Vagina (tissue), 2 donors: Measurements from ENCODE around the gene KRT71. TPM values are rescaled to one million over a fixed set of nuclear protein-coding genes. Genes with fewer than 3 reads are reported as not detected.

Experiments
- DNase-seq, 2 donors: peaks; one replicate each; pipeline ENCODE4 v3.0.0-alpha.2; 2017; ENCODE audit errors: extremely low spot score in 2 of 2
- H3K27ac ChIP-seq: fragments of 200-600 bp; sonication (generic); one replicate; pipeline ENCODE4 v1.5.1; 2019
- H3K27me3 ChIP-seq: fragments of 200-600 bp; sonication (generic); one replicate; pipeline ENCODE4 v1.5.1; 2019
- H3K36me3 ChIP-seq, 2 donors: fragments of 200-600 bp; sonication (generic); one replicate each; pipeline ENCODE4 v1.5.1; 2017 to 2019
- H3K4me1 ChIP-seq: fragments of 200-600 bp; sonication (generic); one replicate; pipeline ENCODE4 v1.5.1; 2019
- H3K4me3 ChIP-seq, 2 donors: fragments of 200-600 bp; sonication (generic); 1 replicate in 1 of 2; 2 replicates in 1 of 2; pipeline ENCODE4 v1.5.1; 2016 to 2019
- H3K9me3 ChIP-seq: fragments of 200-600 bp; sonication (generic); one replicate; pipeline ENCODE4 v1.5.1; 2019
- POLR2A ChIP-seq, 2 donors: fragments of 450-650 bp; IDR thresholded peaks; one replicate each; pipeline ENCODE4 v1.6.1; 2017; ENCODE audit warnings: antibody characterized with exemption in 2 of 2, mild to moderate bottlenecking in 2 of 2, moderate library complexity in 2 of 2
- POLR2AphosphoS5 ChIP-seq, 2 donors: sonication (generic); formaldehyde crosslinking; IDR thresholded peaks; one replicate each; pipeline ENCODE4 v1.9.0; 2017; ENCODE audit warnings: antibody characterized with exemption in 2 of 2, mild to moderate bottlenecking in 2 of 2, low read depth in 1 of 2; ENCODE audit not compliant: insufficient read depth in 1 of 2
- intact Hi-C: fragments of 100-400 bp; cut with DNase I; formaldehyde crosslinking; loops from one replicate; pipeline ENCODE4 v1.15.1; 2023
- total RNA-seq: library from RNA; depleted of rRNA; stranded (reverse); fragments of >200 nt; gene quantifications from one replicate; pipeline ENCODE4 v1.2.3, GENCODE V29; 2016
- TF ChIP-seq, protein P1 (sequence below), 3 experiments: fragments of 450-650 bp in 2 of 3; fragments of 200-600 bp in 1 of 3; sonication (generic) in 1 of 3; IDR thresholded peaks; one replicate each; pipeline ENCODE4 v1.5.1; 2017 to 2019; ENCODE audit warnings: antibody characterized with exemption in 3 of 3, mild to moderate bottlenecking in 2 of 3, moderate library complexity in 2 of 3

KRT71 gene
- total RNA-seq, 1 donor from 2014 or later = not detected

DNA sequence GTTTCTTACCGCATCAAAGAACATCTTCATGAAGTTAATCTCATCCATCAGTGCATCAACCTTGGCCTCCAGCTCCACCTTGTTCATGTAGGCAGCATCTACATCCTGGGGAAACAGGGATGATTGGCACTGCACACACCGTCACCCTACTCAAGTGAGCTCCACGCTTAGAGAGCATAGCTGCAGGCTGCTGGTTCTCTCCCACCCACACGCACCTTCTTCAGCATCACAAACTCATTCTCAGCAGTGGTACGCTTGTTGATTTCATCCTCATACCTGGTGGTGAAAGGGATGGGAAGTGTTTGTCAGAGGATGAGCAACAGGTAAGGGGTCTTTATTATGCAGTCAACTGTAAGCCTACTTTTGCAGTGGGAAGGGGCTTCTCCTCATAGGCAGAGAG lies 35.1 kb downstream of the KRT71 start:
- no peaks in the 10 kb centered on the region for H3K36me3 ChIP-seq
- H3K4me1 ChIP-seq = peaks cover 12% of the 10 kb centered on the region
- peak overlapping the region; percentile 47 for H3K27ac ChIP-seq
- DNase-seq = peak; percentile 49 to 82
- no peaks in the 10 kb centered on the region for H3K9me3 ChIP-seq
- no peaks in the 10 kb centered on the region for H3K27me3 ChIP-seq
- TF ChIP-seq POLR2AphosphoS5 (IDR thresholded peaks at IDR 0.05; ENCODE audit: insufficient read depth in 1 of 2, low read depth in 1 of 2) = no peak
- intact Hi-C loops = no loop called here
- H3K4me3 ChIP-seq = peak overlapping the region in 1 of 2 donors; percentile 42

DNA sequence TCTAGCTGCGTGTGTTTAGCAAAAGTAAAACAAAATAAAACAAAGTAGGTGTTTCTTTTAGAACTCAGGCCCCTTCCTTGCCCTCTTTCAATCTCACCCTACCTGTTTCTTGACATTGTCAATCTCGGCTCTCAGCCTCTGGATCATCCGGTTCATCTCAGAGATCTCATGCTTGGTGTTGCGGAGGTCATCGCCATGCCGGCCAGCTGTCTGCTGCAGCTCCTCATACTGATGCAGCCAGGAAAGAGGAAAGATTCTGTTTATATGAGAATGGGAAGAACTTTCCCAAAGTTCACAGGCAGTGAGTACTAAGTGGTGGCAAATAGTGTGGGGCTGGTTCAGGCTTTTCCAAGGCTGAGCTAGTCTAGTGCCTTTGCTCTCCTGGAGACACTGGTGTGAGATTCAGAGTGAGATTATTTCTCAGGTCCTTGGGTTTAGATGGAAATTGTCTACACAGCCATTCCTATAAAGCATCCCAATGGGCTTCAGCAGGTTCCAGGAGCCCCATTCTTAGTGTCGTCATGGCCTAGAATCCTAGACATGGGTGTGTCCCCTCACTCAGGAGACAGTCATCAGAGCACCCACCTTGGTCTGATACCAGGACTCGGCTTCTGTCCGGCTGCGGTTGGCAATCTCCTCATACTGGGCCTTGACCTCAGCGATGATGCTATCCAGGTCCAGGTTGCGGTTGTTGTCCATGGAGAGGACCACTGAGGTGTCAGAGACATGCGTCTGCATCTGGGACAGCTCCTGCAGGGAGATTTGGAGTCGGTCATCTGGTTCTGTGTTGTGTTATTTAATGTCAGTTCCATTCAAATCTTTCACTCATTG lies 35.7 kb downstream of the KRT71 start:
- TF ChIP-seq POLR2A (IDR thresholded peaks at IDR 0.05) (no peak), POLR2AphosphoS5 (IDR thresholded peaks at IDR 0.05; ENCODE audit: insufficient read depth in 1 of 2, low read depth in 1 of 2) (no peak)
- TF ChIP-seq, protein P1, sequence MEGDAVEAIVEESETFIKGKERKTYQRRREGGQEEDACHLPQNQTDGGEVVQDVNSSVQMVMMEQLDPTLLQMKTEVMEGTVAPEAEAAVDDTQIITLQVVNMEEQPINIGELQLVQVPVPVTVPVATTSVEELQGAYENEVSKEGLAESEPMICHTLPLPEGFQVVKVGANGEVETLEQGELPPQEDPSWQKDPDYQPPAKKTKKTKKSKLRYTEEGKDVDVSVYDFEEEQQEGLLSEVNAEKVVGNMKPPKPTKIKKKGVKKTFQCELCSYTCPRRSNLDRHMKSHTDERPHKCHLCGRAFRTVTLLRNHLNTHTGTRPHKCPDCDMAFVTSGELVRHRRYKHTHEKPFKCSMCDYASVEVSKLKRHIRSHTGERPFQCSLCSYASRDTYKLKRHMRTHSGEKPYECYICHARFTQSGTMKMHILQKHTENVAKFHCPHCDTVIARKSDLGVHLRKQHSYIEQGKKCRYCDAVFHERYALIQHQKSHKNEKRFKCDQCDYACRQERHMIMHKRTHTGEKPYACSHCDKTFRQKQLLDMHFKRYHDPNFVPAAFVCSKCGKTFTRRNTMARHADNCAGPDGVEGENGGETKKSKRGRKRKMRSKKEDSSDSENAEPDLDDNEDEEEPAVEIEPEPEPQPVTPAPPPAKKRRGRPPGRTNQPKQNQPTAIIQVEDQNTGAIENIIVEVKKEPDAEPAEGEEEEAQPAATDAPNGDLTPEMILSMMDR (IDR thresholded peaks at IDR 0.05) = no peak

DNA sequence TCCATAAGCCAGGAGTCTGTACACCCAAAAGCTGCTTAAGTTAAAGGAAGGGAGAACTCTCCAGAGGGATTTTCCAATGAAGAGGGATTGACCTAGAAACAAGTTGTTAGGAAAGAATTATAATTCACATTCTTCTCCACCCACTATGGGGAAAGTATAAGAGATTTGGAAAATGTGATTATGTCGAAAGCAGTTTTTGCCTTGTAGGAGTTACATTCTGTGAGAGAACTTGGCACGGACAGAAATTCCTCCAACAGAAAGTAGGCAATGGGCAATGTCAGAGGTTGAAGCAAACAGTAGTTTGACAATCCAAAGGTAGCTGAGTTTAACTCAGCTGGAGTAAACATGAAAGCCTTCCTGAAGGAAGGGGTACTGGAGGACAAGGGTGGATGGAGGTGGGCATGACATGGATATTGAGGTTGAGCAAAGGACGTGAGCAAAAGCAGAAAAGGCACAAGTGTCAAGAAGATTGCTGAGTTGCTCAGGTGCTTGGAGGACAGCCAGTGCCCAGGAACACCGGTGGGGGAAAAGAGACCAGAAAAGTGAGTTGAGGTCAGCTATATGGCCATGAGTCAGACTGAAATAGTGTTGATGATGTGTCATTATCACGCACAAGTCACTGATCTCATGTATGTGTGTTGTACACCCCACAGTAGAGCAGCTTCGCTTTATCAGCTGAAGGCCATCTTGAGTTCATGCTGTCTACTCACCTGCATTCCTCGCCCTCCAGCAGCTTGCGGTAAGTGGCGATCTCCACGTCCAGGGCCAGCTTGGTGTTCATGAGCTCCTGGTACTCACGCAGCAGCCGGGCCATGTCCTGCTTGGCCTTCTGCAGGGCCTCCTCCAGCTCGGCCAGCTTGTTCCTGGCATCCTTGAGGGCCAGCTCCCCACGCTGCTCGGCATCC lies 36.8 kb downstream of the KRT71 start:
- peak; percentile 85 to 86 for DNase-seq
- Histone ChIP-seq H3K4me3 (peak overlapping the region in 1 of 2 donors; percentile 42), H3K36me3 (no peaks in the 10 kb centered on the region), H3K9me3 (no peaks in the 10 kb centered on the region), H3K4me1 (peaks cover 12% of the 10 kb centered on the region), H3K27ac (peak overlapping the region; percentile 47), H3K27me3 (no peaks in the 10 kb centered on the region)
- TF ChIP-seq POLR2A (IDR thresholded peaks at IDR 0.05) (no peak), POLR2AphosphoS5 (IDR thresholded peaks at IDR 0.05; ENCODE audit: insufficient read depth in 1 of 2, low read depth in 1 of 2) (peak in 1 of 2 donors; percentile 56)
- intact Hi-C loops = no loop called here

More for the DNA sequence above, 35.7 kb downstream of the KRT71 start:
- H3K4me1 ChIP-seq = peaks cover 12% of the 10 kb centered on the region
- peak overlapping the region in 1 of 2 donors; percentile 42 for H3K4me3 ChIP-seq
- peak; percentile 61 to 86 for DNase-seq
- no peaks in the 10 kb centered on the region for H3K9me3 ChIP-seq
- no peaks in the 10 kb centered on the region for H3K36me3 ChIP-seq
- intact Hi-C loops = no loop called here
- H3K27ac ChIP-seq = peak overlapping the region; percentile 47
- no peaks in the 10 kb centered on the region for H3K27me3 ChIP-seq

DNA sequence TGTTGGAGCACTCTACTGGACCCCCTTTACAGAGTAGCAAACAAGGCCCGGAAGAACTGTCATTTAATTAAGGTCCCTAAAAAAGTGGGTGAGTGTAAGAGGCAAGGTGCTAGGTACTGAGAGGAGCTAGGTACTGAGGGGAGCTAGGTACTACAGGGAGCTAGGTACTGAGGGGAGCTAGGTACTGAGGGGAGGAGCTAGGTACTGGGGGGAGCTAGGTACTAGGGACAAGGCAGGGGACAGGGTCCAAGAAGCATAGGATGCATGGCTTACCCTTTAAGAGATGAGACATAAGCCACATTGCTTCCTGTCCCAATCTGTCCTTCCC lies 37.7 kb downstream of the KRT71 start:
- peak in 1 of 2 donors; percentile 79 for DNase-seq
- H3K4me1 ChIP-seq = peaks cover 12% of the 10 kb centered on the region
- no peaks in the 10 kb centered on the region for H3K36me3 ChIP-seq
- intact Hi-C loops = no loop called here
- no peaks in the 10 kb centered on the region for H3K9me3 ChIP-seq
- TF ChIP-seq, protein P1 (IDR thresholded peaks at IDR 0.05) = no peak
- TF ChIP-seq POLR2AphosphoS5 (IDR thresholded peaks at IDR 0.05; ENCODE audit: insufficient read depth in 1 of 2, low read depth in 1 of 2) (no peak), POLR2A (IDR thresholded peaks at IDR 0.05) (no peak)
- H3K4me3 ChIP-seq = peak overlapping the region in 1 of 2 donors; percentile 42
- no peaks in the 10 kb centered on the region for H3K27me3 ChIP-seq
- H3K27ac ChIP-seq = peak overlapping the region; percentile 11

DNA sequence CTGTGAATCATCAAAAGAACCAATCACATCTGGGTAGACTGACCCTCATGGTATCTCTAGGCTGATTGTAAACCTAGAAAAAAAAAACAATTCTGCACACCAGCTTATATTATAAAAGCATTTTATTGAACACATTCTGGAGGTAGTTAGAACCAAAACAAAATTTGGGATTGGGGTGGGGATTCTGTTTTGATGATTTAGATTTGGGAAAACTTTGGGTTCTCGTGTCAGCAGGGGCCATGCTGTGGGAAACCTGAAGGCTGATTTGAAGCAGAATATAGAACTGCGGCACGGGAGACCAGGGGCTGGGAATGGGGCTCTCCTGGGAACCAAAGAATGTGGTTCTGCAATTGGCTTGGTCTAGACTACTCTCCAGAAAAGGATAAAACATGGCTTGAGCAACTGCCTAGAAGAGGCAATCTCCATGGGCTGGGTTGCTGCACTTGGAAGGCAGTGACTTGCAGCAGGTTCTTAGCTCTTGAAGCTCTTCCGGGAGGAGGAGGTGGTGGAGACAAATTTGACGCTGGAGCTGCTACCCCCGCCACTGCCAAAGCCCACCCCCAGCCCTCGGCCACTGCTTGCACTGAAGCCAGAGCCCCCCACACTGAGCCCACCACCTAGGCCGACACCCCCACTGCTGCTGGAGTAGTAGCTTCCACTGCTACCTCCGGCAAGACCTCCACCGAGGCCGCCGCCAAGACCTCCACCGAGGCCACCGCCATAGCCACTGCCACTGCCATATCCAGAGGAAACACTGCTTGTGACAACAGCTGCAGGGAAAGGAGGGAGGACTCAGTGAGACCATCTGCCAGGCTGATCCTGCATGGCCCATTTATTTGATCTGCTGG lies 38.2 kb downstream of the KRT71 start:
- peaks cover 12% of the 10 kb centered on the region for H3K4me1 ChIP-seq
- no peaks in the 10 kb centered on the region for H3K9me3 ChIP-seq
- intact Hi-C loops = no loop called here
- peak overlapping the region in 1 of 2 donors; percentile 42 for H3K4me3 ChIP-seq
- no peak for TF ChIP-seq POLR2A (IDR thresholded peaks at IDR 0.05)
- peak in 1 of 2 donors; percentile 29 for TF ChIP-seq POLR2AphosphoS5 (IDR thresholded peaks at IDR 0.05; ENCODE audit: insufficient read depth in 1 of 2, low read depth in 1 of 2)
- TF ChIP-seq, protein P1 (IDR thresholded peaks at IDR 0.05) = no peak
- no peaks in the 10 kb centered on the region for H3K27me3 ChIP-seq
- DNase-seq = peak; percentile 85 to 95
- H3K27ac ChIP-seq = no peak overlapping the region
- H3K36me3 ChIP-seq = no peaks in the 10 kb centered on the region
